IMR-90 (cell line): ENCODE data around the gene SSTR4. TPM values are rescaled to one million over a fixed set of nuclear protein-coding genes. Genes with fewer than 3 reads are reported as not detected.

Experiments
- ATAC-seq: fragments of 200-7000 bp; cut with Tn5 transposase; 2 replicates; pipeline ENCODE4 v1.9.1; 2020; ENCODE audit warnings: low read depth, mild to moderate bottlenecking, moderate library complexity
- BruUV-seq: library from RNA; stranded (reverse); fragments of 400-500 nt; replicated peaks from 2 replicates; lab custom pipeline; 2021; lab: Mats Ljungman, UMichigan
- CTCF ChIA-PET: fragments of 300-600 bp; formaldehyde crosslinking; extraction: SDS; loops from one replicate; lab custom pipeline; 2021; ENCODE audit warnings: antibody characterized with exemption; lab: Yijun Ruan, JAX
- POLR2A ChIA-PET: fragments of 300-600 bp; sonication (Branson Sonifier 250); formaldehyde crosslinking; loops from one replicate; lab custom pipeline; 2022; ENCODE audit warnings: antibody characterized with exemption; ENCODE audit not compliant: unreplicated experiment; lab: Charles Lee
- DNase-seq: peaks from one replicate; pipeline ENCODE4 v3.0.0; 2013
- H2AFZ ChIP-seq: replicated peaks from 2 replicates; pipeline ENCODE3; 2013; ENCODE audit warnings: low read length, mild to moderate bottlenecking; ENCODE audit not compliant: poor library complexity
- H2AK5ac ChIP-seq: 2 replicates; pipeline ENCODE4 v1.6.1; 2013; ENCODE audit warnings: low read depth, low read length, inconsistent platforms
- H2AK9ac ChIP-seq: replicated peaks from 2 replicates; pipeline ENCODE3; 2013; ENCODE audit warnings: mild to moderate bottlenecking, low read depth, low read length, moderate library complexity; ENCODE audit not compliant: poor library complexity
- H2BK120ac ChIP-seq: 2 replicates; pipeline ENCODE4 v1.6.1; 2013; ENCODE audit warnings: low read depth, low read length, inconsistent platforms
- H2BK15ac ChIP-seq: 3 replicates; pipeline ENCODE4 v1.6.1; 2013; ENCODE audit warnings: low read depth, low read length, inconsistent platforms
- H2BK20ac ChIP-seq: 2 replicates; pipeline ENCODE4 v1.6.1; 2013; ENCODE audit warnings: low read depth, mild to moderate bottlenecking, inconsistent platforms, low read length, moderate library complexity
- H2BK5ac ChIP-seq: 2 replicates; pipeline ENCODE4 v1.6.1; 2013; ENCODE audit warnings: mild to moderate bottlenecking, low read depth, low read length, inconsistent platforms; ENCODE audit not compliant: poor library complexity, severe bottlenecking
- H3K14ac ChIP-seq: replicated peaks from 2 replicates; pipeline ENCODE4 v1.6.1; 2013; ENCODE audit warnings: low read depth, low read length, inconsistent platforms
- H3K18ac ChIP-seq: 2 replicates; pipeline ENCODE4 v1.6.1; 2013; ENCODE audit warnings: low read depth, low read length, control low read depth
- H3K23ac ChIP-seq: 2 replicates; pipeline ENCODE4 v1.6.1; 2013; ENCODE audit warnings: low read depth, low read length, inconsistent platforms
- H3K27ac ChIP-seq: 2 replicates; pipeline ENCODE4 v1.5.1; 2013; ENCODE audit warnings: mild to moderate bottlenecking, control low read depth, low read length; ENCODE audit not compliant: insufficient read depth
- H3K27me3 ChIP-seq: 2 replicates; pipeline ENCODE4 v1.6.1; 2013; ENCODE audit warnings: low read length; ENCODE audit not compliant: control insufficient read depth, insufficient read depth
- H3K36me3 ChIP-seq: 2 replicates; pipeline ENCODE4 v1.6.1; 2013; ENCODE audit warnings: low read length, mixed read lengths; ENCODE audit not compliant: control insufficient read depth, insufficient read depth
- H3K4ac ChIP-seq: 2 replicates; pipeline ENCODE4 v1.6.1; 2013; ENCODE audit warnings: low read depth, low read length, inconsistent platforms
- H3K4me1 ChIP-seq: 2 replicates; pipeline ENCODE4 v1.6.1; 2013; ENCODE audit warnings: low read length, mixed read lengths; ENCODE audit not compliant: control insufficient read depth, insufficient read depth
- H3K4me2 ChIP-seq: 2 replicates; pipeline ENCODE4 v1.6.1; 2013; ENCODE audit warnings: low read depth, mild to moderate bottlenecking, control low read depth, low read length, moderate library complexity
- H3K4me3 ChIP-seq: 2 replicates; pipeline ENCODE4 v1.5.1; 2013; ENCODE audit warnings: low read depth, mild to moderate bottlenecking, control low read depth, low read length, moderate library complexity; ENCODE audit not compliant: insufficient read depth
- H3K56ac ChIP-seq: 2 replicates; pipeline ENCODE4 v1.6.1; 2013; ENCODE audit warnings: low read length, inconsistent platforms; ENCODE audit not compliant: insufficient read depth; ENCODE audit errors: extremely low read depth
- H3K79me1 ChIP-seq, 2 experiments: 2 replicates each; pipeline ENCODE4 v1.6.1; 2013; ENCODE audit warnings: low read length in 2 of 2, inconsistent platforms in 1 of 2, low read depth in 1 of 2
- H3K9ac ChIP-seq: 2 replicates; pipeline ENCODE4 v1.6.1; 2013; ENCODE audit warnings: low read depth, low read length, control low read depth
- H3K9me1 ChIP-seq: 2 replicates; pipeline ENCODE4 v1.6.1; 2013; ENCODE audit warnings: low read length, inconsistent platforms; ENCODE audit not compliant: insufficient read depth
- H3K9me3 ChIP-seq: 2 replicates; pipeline ENCODE4 v1.6.1; 2013; ENCODE audit warnings: low read length; ENCODE audit not compliant: control insufficient read depth, insufficient read depth
- H4K20me1 ChIP-seq: 2 replicates; pipeline ENCODE4 v1.6.1; 2013; ENCODE audit warnings: low read length, inconsistent platforms; ENCODE audit not compliant: insufficient read depth
- H4K5ac ChIP-seq: 2 replicates; pipeline ENCODE4 v1.6.1; 2013; ENCODE audit warnings: mild to moderate bottlenecking, low read depth, low read length, control low read depth
- H4K8ac ChIP-seq, 2 experiments: 2 replicates each; pipeline ENCODE4 v1.6.1; 2013; ENCODE audit warnings: low read depth in 2 of 2, low read length in 2 of 2, control low read depth in 1 of 2, inconsistent platforms in 1 of 2
- H4K91ac ChIP-seq: 2 replicates; pipeline ENCODE4 v1.6.1; 2013; ENCODE audit warnings: low read depth, low read length, inconsistent platforms; ENCODE audit not compliant: insufficient read depth
- BHLHE40 ChIP-seq: fragments of 150-350 bp; IDR thresholded peaks from 2 replicates; pipeline ENCODE4 v1.6.1; 2016; ENCODE audit warnings: mild to moderate bottlenecking, low read depth, low read length
- CEBPB ChIP-seq: IDR thresholded peaks from 2 replicates; pipeline ENCODE4 v1.6.1; 2012; ENCODE audit warnings: low read depth, low read length, improper control_type of control experiment
- CHD1 ChIP-seq: IDR thresholded peaks from 2 replicates; pipeline ENCODE4 v1.6.1; 2012; ENCODE audit warnings: low read depth, low read length, improper control_type of control experiment
- FOS ChIP-seq: fragments of 150-350 bp; IDR thresholded peaks from 2 replicates; pipeline ENCODE4 v1.6.1; 2016; ENCODE audit warnings: low read depth, low read length
- MAZ ChIP-seq: IDR thresholded peaks from 2 replicates; pipeline ENCODE4 v1.6.1; 2012; ENCODE audit warnings: low read depth, mild to moderate bottlenecking, low read length, improper control_type of control experiment, moderate library complexity, borderline replicate concordance
- MXI1 ChIP-seq: IDR thresholded peaks from 2 replicates; pipeline ENCODE4 v1.6.1; 2012; ENCODE audit warnings: low read depth, mild to moderate bottlenecking, low read length, moderate library complexity, borderline replicate concordance
- NFE2L2 ChIP-seq: fragments of 150-350 bp; IDR thresholded peaks from 2 replicates; pipeline ENCODE4 v1.6.1; 2016; ENCODE audit warnings: low read depth, mild to moderate bottlenecking, low read length
- POLR2A ChIP-seq: IDR thresholded peaks from 2 replicates; pipeline ENCODE4 v1.6.1; 2012; ENCODE audit warnings: mild to moderate bottlenecking, low read depth, low read length
- RAD21 ChIP-seq: IDR thresholded peaks from 2 replicates; pipeline ENCODE4 v1.6.1; 2012; ENCODE audit warnings: low read length, improper control_type of control experiment
- RCOR1 ChIP-seq: IDR thresholded peaks from 2 replicates; pipeline ENCODE4 v1.6.1; 2012; ENCODE audit warnings: mild to moderate bottlenecking, low read length, improper control_type of control experiment; ENCODE audit not compliant: insufficient replicate concordance
- RFX5 ChIP-seq: IDR thresholded peaks from 2 replicates; pipeline ENCODE4 v1.8.0; 2012; ENCODE audit warnings: low read depth, mild to moderate bottlenecking, low read length, moderate library complexity
- SMC3 ChIP-seq: fragments of 150-350 bp; IDR thresholded peaks from 2 replicates; pipeline ENCODE4 v1.6.1; 2016; ENCODE audit warnings: low read depth, mild to moderate bottlenecking, antibody characterized with exemption, low read length, moderate library complexity
- WGBS, 2 experiments: methylation state at CpG; one replicate each; pipeline versions ENCODE4 v1.1.5 to v1.1.7; 2013; ENCODE audit warnings: missing lambda C conversion rate in 2 of 2; ENCODE audit not compliant: insufficient read length in 1 of 2; ENCODE audit errors: extremely low coverage in 2 of 2; 5-methylcytosine and 5-hydroxymethylcytosine counted together
- dilution Hi-C: fragments of 300-500 bp; cut with HindIII; formaldehyde crosslinking; loops from one replicate; pipeline ENCODE4 v1.14.3; 2018; ENCODE audit warnings: low sequenced_read_pairs; ENCODE audit not compliant: unreplicated experiment
- in situ Hi-C: fragments of 300-500 bp; cut with MboI; formaldehyde crosslinking; loops from 3 replicates; pipeline ENCODE4 v1.14.3; 2019; ENCODE audit warnings: low sequenced_read_pairs, inconsistent platforms, mixed read lengths
- intact Hi-C: fragments of 100-400 bp; cut with micrococcal nuclease; formaldehyde crosslinking; loops from 2 replicates; pipeline ENCODE4 v1.10.0; 2022
- polyA plus RNA-seq, 3 experiments: library from polyadenylated mRNA; depleted of rRNA; stranded (reverse); fragments of >200 nt; gene quantifications; 2 replicates each; pipeline ENCODE4 v1.2.3, GENCODE V29; 2012; ENCODE audit warnings: low replicate concordance in 1 of 3
- total RNA-seq: library from RNA; depleted of rRNA; stranded (reverse); fragments of >200 nt; gene quantifications from 2 replicates; pipeline ENCODE4 v1.2.3, GENCODE V29; 2012
- TF ChIP-seq, protein P1 (sequence below): fragments of 150-350 bp; IDR thresholded peaks from 2 replicates; pipeline ENCODE4 v1.6.1; 2017; ENCODE audit warnings: mild to moderate bottlenecking, antibody characterized with exemption, low read length, low read depth
- TF ChIP-seq, protein P2 (sequence below): fragments of 150-350 bp; IDR thresholded peaks from 2 replicates; pipeline ENCODE4 v1.6.1; 2016; ENCODE audit warnings: low read depth, mild to moderate bottlenecking, low read length, moderate library complexity, borderline replicate concordance
- TF ChIP-seq, protein P3 (sequence below): conservative IDR thresholded peaks from 2 replicates; pipeline ENCODE4 v1.5.1; 2012; ENCODE audit warnings: mild to moderate bottlenecking, low read depth, low read length, improper control_type of control experiment

Gene SSTR4
- total and polyA plus RNA-seq, 2 of the 4 experiments (the other 2 are of a cell fraction), result not detected

DNA sequence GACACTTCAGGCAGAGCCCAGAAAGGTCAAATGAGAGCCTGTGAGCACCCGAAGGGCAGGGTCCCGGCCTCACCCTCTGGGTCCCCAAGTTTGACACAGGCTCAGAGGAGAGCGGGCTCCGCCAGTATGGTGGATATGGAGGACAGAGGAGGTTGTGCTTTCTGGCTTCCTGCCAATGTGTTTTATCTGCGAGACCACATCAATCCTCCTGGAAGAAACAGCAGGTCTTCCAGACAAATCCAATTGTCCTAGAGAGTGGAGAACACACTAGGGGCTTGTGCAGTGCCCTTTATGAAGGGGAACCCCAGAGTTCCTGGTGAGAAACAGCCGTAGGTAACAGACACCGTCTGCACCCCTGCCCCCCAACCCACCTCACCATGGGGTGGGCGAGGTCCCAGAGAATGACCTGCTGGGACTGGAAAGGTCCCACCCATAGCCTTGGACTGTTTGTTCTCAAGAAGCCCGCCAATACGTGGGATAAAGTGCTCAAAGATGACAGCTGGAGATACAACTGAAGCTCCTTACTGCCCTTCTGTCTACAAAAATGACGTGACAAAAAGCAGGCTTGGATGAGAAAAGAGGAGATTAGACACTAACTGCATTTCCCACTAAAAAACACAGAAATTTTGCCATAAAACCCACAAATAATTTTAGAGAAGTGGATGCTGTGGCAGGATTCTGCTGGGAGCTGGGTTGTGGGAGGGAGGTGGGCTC is 23.9 kb upstream of the SSTR4 start:
- Histone ChIP-seq H3K79me1 (no peaks in the 10 kb centered on the region), H2BK5ac (no peak overlapping the region), H3K9ac (no peak overlapping the region), H4K91ac (no peak overlapping the region), H3K27me3 (0 out of 2 replicates have a peak, but pooled peaks cover 1% of the 10 kb centered on the region), H2AK9ac (no peak overlapping the region), H3K4ac (no peak overlapping the region), H2BK15ac (no peak overlapping the region), H4K8ac (no peak overlapping the region), H4K20me1 (no peaks in the 10 kb centered on the region), H2AFZ (no peak overlapping the region), H2AK5ac (no peak overlapping the region), H3K9me1 (no peaks in the 10 kb centered on the region), H2BK120ac (no peak overlapping the region), H3K36me3 (no peaks in the 10 kb centered on the region), H3K9me3 (no peaks in the 10 kb centered on the region), H3K18ac (no peak overlapping the region), H3K4me2 (no peak overlapping the region), H4K5ac (no peak overlapping the region), H3K4me3 (no peak overlapping the region), H3K27ac (no peak overlapping the region), H3K14ac (no peak overlapping the region), H3K4me1 (no peaks in the 10 kb centered on the region), H2BK20ac (no peak overlapping the region), H3K56ac (no peak overlapping the region), H3K23ac (no peak overlapping the region)
- dilution Hi-C loops, result no loop called here
- TF ChIP-seq RFX5 (no peak), CEBPB (no peak), NFE2L2 (no peak), MXI1 (no peak), MAZ (no peak), SMC3 (no peak), CHD1 (no peak), RAD21 (no peak), POLR2A (no peak), RCOR1 (no peak), FOS (no peak), BHLHE40 (no peak)
- TF ChIP-seq, protein P1, sequence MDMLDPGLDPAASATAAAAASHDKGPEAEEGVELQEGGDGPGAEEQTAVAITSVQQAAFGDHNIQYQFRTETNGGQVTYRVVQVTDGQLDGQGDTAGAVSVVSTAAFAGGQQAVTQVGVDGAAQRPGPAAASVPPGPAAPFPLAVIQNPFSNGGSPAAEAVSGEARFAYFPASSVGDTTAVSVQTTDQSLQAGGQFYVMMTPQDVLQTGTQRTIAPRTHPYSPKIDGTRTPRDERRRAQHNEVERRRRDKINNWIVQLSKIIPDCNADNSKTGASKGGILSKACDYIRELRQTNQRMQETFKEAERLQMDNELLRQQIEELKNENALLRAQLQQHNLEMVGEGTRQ, result no peak
- TF ChIP-seq, protein P2, sequence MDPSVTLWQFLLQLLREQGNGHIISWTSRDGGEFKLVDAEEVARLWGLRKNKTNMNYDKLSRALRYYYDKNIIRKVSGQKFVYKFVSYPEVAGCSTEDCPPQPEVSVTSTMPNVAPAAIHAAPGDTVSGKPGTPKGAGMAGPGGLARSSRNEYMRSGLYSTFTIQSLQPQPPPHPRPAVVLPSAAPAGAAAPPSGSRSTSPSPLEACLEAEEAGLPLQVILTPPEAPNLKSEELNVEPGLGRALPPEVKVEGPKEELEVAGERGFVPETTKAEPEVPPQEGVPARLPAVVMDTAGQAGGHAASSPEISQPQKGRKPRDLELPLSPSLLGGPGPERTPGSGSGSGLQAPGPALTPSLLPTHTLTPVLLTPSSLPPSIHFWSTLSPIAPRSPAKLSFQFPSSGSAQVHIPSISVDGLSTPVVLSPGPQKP, result no peak
- TF ChIP-seq, protein P3, sequence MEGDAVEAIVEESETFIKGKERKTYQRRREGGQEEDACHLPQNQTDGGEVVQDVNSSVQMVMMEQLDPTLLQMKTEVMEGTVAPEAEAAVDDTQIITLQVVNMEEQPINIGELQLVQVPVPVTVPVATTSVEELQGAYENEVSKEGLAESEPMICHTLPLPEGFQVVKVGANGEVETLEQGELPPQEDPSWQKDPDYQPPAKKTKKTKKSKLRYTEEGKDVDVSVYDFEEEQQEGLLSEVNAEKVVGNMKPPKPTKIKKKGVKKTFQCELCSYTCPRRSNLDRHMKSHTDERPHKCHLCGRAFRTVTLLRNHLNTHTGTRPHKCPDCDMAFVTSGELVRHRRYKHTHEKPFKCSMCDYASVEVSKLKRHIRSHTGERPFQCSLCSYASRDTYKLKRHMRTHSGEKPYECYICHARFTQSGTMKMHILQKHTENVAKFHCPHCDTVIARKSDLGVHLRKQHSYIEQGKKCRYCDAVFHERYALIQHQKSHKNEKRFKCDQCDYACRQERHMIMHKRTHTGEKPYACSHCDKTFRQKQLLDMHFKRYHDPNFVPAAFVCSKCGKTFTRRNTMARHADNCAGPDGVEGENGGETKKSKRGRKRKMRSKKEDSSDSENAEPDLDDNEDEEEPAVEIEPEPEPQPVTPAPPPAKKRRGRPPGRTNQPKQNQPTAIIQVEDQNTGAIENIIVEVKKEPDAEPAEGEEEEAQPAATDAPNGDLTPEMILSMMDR, result no peak
- WGBS, 2 experiments, result 20% methylated on average over 1 of the region's 11 CpGs; no CpG with 5 or more reads in 1 of the 2 experiments
- DNase-seq (no peak), ATAC-seq (no peak)
- in situ Hi-C loops, result no loop called here
- CTCF ChIA-PET, result no interaction called here
- BruUV-seq, result no TSS peak
- intact Hi-C loops, result no loop called here
- POLR2A ChIA-PET, result no interaction called here
